Chondrocyte (in vitro differentiated cells): Measurements from ENCODE around the gene SLCO1A2. TPM values are rescaled to one million over a fixed set of nuclear protein-coding genes. Genes with fewer than 3 reads are reported as not detected.

Experiments used
- DNase-seq: peaks from one replicate; pipeline ENCODE4 v3.0.0; 2021; ENCODE audit warnings: mixed read lengths, low spot score
- H3K27ac Mint-ChIP-seq: one replicate; pipeline ENCODE4 v1.8.0; 2021; ENCODE audit warnings: mild to moderate bottlenecking, moderate library complexity, mixed read lengths; ENCODE audit not compliant: unreplicated experiment
- H3K27me3 Mint-ChIP-seq: 2 replicates; pipeline ENCODE4 v1.8.0; 2021; ENCODE audit warnings: low read depth, mixed read lengths
- H3K36me3 Mint-ChIP-seq: 2 replicates; pipeline ENCODE4 v1.8.0; 2021; ENCODE audit warnings: low read depth, mixed read lengths
- H3K4me1 Mint-ChIP-seq: 2 replicates; pipeline ENCODE4 v1.8.0; 2021; ENCODE audit warnings: low read depth, mild to moderate bottlenecking, mixed read lengths
- H3K4me3 Mint-ChIP-seq: one replicate; pipeline ENCODE4 v1.8.0; 2021; ENCODE audit warnings: mild to moderate bottlenecking, moderate library complexity, mixed read lengths; ENCODE audit not compliant: unreplicated experiment
- H3K9me3 Mint-ChIP-seq: 2 replicates; pipeline ENCODE4 v1.8.0; 2021; ENCODE audit warnings: low read depth, mixed read lengths
- CTCF ChIP-seq: fragments of 200-600 bp; sonication (generic); IDR thresholded peaks from 2 replicates; pipeline ENCODE4 v1.5.0; 2021; ENCODE audit warnings: antibody characterized with exemption, mild to moderate bottlenecking, moderate library complexity
- total RNA-seq: library from RNA; stranded (reverse); gene quantifications from 3 replicates; pipeline ENCODE4 v1.2.1, GENCODE V29; 2021

SLCO1A2 gene
- total RNA-seq, 1 donor from 2014 or later: 0.20 TPM

- Mint-ChIP-seq H3K27ac (no peak overlapping the region), H3K36me3 (no peaks in the 10 kb centered on the region), H3K9me3 (peaks cover 4% of the 10 kb centered on the region), H3K27me3 (no peaks in the 10 kb centered on the region), H3K4me1 (peaks cover 10% of the 10 kb centered on the region), H3K4me3 (no peak overlapping the region)
- no peak for DNase-seq
- TF ChIP-seq CTCF: no peak
Measured at GRCh38 chr12:21300632-21301031, 34.1 kb downstream of the SLCO1A2 start.

DNA sequence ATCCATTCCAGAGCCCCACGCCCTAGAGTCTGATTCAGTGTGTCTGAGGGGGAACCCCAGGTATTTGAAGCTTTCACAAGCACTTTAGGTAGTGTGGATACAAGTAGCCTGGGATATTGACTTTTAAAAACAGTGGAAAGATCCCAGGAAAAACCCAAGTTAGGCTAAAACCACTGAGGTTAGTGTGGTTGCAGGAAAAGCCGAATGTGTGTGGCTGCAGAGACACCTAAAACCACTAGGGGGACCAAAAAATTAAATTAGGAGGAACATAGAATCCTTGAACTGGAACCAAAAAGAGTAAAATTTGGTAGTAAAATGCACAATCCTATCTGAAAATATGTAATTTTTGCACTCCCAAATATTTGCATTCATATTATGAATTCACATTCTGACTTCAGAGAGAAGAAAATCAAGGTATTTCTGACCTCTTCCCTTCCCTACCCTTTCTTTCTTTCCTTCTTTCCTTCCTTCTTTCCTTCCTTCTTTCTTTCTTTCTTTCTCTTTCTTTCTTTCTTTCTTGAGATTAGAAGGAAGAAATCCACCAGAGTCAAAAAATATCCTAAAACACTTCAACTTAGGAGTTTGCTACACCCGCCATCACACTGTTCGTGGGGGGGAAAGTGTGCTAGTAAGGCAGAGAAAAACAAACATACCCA is 37.8 kb downstream of the SLCO1A2 start:
- peaks cover 2% of the 10 kb centered on the region for H3K27me3 Mint-ChIP-seq
- no peaks in the 10 kb centered on the region for H3K36me3 Mint-ChIP-seq
- peak; percentile 88 for TF ChIP-seq CTCF
- H3K9me3 Mint-ChIP-seq: no peaks in the 10 kb centered on the region
- H3K27ac Mint-ChIP-seq: no peak overlapping the region
- no peak overlapping the region for H3K4me3 Mint-ChIP-seq
- peaks cover 8% of the 10 kb centered on the region for H3K4me1 Mint-ChIP-seq
- DNase-seq: no peak

- Mint-ChIP-seq H3K9me3 (no peaks in the 10 kb centered on the region), H3K36me3 (no peaks in the 10 kb centered on the region), H3K27ac (no peak overlapping the region), H3K27me3 (peaks cover 2% of the 10 kb centered on the region), H3K4me3 (no peak overlapping the region), H3K4me1 (peaks cover 2% of the 10 kb centered on the region)
- no peak for DNase-seq
- no peak for TF ChIP-seq CTCF
Measured at GRCh38 chr12:21296348-21296747, 38.4 kb downstream of the SLCO1A2 start.

- no peak overlapping the region for H3K4me3 Mint-ChIP-seq
Measured at GRCh38 chr12:21294176-21294575, 40.5 kb downstream of the SLCO1A2 start.

GRCh38 chr12:21292111-21292510 is 42.6 kb downstream of the SLCO1A2 start:
- DNase-seq: no peak
- TF ChIP-seq CTCF: no peak
- no peaks in the 10 kb centered on the region for H3K4me1 Mint-ChIP-seq
- peaks cover 2% of the 10 kb centered on the region for H3K27me3 Mint-ChIP-seq
- no peak overlapping the region for H3K27ac Mint-ChIP-seq
- H3K4me3 Mint-ChIP-seq: no peak overlapping the region
- H3K9me3 Mint-ChIP-seq: no peaks in the 10 kb centered on the region
- H3K36me3 Mint-ChIP-seq: no peaks in the 10 kb centered on the region

More at GRCh38 chr12:21294176-21294575, 40.5 kb downstream of the SLCO1A2 start:
- Mint-ChIP-seq H3K9me3 (no peaks in the 10 kb centered on the region), H3K4me1 (no peaks in the 10 kb centered on the region), H3K27ac (no peak overlapping the region), H3K36me3 (no peaks in the 10 kb centered on the region), H3K27me3 (peaks cover 2% of the 10 kb centered on the region)
- DNase-seq: no peak
- no peak for TF ChIP-seq CTCF
